ENCODE measurements around the gene GLI2.

GRCh38 chr2:120779781-120780283 is 44.2 kb downstream of the GLI2 start:
- TF ChIP-seq EZH2 (IDR thresholded peaks at IDR 0.05) (no peak), POLR2AphosphoS5 (IDR thresholded peaks at IDR 0.05; ENCODE audit: borderline replicate concordance, low read depth, low read length) (no peak)
